Measurements from ENCODE around the gene RPS6KA4. TPM values are rescaled to one million over a fixed set of nuclear protein-coding genes. Genes with fewer than 3 reads are reported as not detected.

The RPS6KA4 gene
- total RNA-seq, 1 experiment from 2014 or later: 67.3 TPM

GRCh38 chr11:64339286-64339685 is 19.7 kb upstream of the RPS6KA4 start:
- BruUV-seq (replicated peaks): no TSS peak
- TF ChIP-seq, protein P1, sequence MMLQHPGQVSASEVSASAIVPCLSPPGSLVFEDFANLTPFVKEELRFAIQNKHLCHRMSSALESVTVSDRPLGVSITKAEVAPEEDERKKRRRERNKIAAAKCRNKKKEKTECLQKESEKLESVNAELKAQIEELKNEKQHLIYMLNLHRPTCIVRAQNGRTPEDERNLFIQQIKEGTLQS (IDR thresholded peaks at IDR 0.05): no peak
- TF ChIP-seq POLR2AphosphoS5 (IDR thresholded peaks at IDR 0.05; ENCODE audit: low read depth, low read length) (no peak), POLR2A (IDR thresholded peaks at IDR 0.05; ENCODE audit: borderline replicate concordance, extremely low read depth, insufficient read depth, insufficient read length) (no peak), CEBPB (IDR thresholded peaks at IDR 0.05; ENCODE audit: low read depth) (no peak), ZBTB33 (IDR thresholded peaks at IDR 0.05; ENCODE audit: extremely low read depth, insufficient replicate concordance, low read length) (no peak), EZH2 (IDR thresholded peaks at IDR 0.05) (no peak), REST (IDR thresholded peaks at IDR 0.05; ENCODE audit: low read depth) (no peak), TCF7L2 (IDR thresholded peaks at IDR 0.05; ENCODE audit: borderline replicate concordance, extremely low read depth, insufficient read depth, insufficient read length) (no peak), RAD21 (IDR thresholded peaks at IDR 0.05; ENCODE audit: low read depth) (no peak), JUND (IDR thresholded peaks at IDR 0.05) (no peak), ELF1 (IDR thresholded peaks at IDR 0.05; ENCODE audit: borderline replicate concordance, low read depth) (no peak), YY1 (IDR thresholded peaks at IDR 0.05; ENCODE audit: extremely low read depth, insufficient replicate concordance, low read depth, low read length) (no peak), ZNF274 (IDR thresholded peaks at IDR 0.05; ENCODE audit: low read depth, low read length) (no peak), ZFX (IDR thresholded peaks at IDR 0.05) (no peak), CBX3 (IDR thresholded peaks at IDR 0.05; ENCODE audit: low read depth) (no peak), FOSL1 (IDR thresholded peaks at IDR 0.05; ENCODE audit: low read depth) (no peak)
- Histone ChIP-seq H3K27ac (ENCODE audit: low read depth, low read length) (no peak overlapping the region), H3K4me1 (ENCODE audit: control insufficient read depth in 1 of 2, insufficient read depth in 2 of 2, low read length in 2 of 2) (peaks cover 26 to 52% of the 10 kb centered on the region in 2 experiments), H3K9me3 (ENCODE audit: control insufficient read depth in 1 of 2, insufficient read depth in 1 of 2, low read depth in 1 of 2, low read length in 2 of 2) (no peaks in the 10 kb centered on the region), H2AFZ (ENCODE audit: low read depth, low read length, poor library complexity, severe bottlenecking) (no peak overlapping the region), H4K20me1 (ENCODE audit: insufficient read depth) (no peaks in the 10 kb centered on the region), H3K4me3 (replicated peaks in 1 of 2; ENCODE audit: low read depth in 1 of 2, low read length in 2 of 2) (no peak overlapping the region), H3K4me2 (ENCODE audit: low read length) (no peak overlapping the region), H3K9ac (ENCODE audit: low read length) (no peak overlapping the region), H3K79me2 (ENCODE audit: insufficient read depth, low read length) (no peaks in the 10 kb centered on the region), H3K36me3 (ENCODE audit: control insufficient read depth in 1 of 2, insufficient read depth in 2 of 2, low read length in 2 of 2) (no peaks in the 10 kb centered on the region), H3K9me2 (ENCODE audit: insufficient read depth) (no peaks in the 10 kb centered on the region), H3K27me3 (ENCODE audit: insufficient read depth, low read length) (no peaks in the 10 kb centered on the region)
- ChIA-PET CTCF (no interaction called here), POLR2A (interaction anchor here (1.0 kb wide), 1 partner anchor 16 kb away, joined by 4 read pairs; no protein-coding TSS in a partner anchor), RAD21 (ENCODE audit: low non-redundant PET in 1 of 2, low total read pairs in 2 of 2, uncharacterized antibody in 2 of 2, unreplicated experiment in 2 of 2) (no interaction called here)
- no peak for DNase-seq (ENCODE audit: low read depth, low spot score)
- ATAC-seq: no peak
- intact Hi-C loops (cut with micrococcal nuclease): no loop called here

All from HCT116 (cell line).